Measurements from ENCODE around the gene TMEM129.

The TMEM129 gene

GRCh38 chr4:1721003-1721665, at the start of gene TMEM129, which contains the start of gene TACC3:
TMEM129 (minus strand) TSS chr4:1721323; CDS start chr4:1720837, 486 bp downstream.
TACC3 (plus strand) TSS chr4:1721521; CDS start chr4:1723422, 1,901 bp downstream.
- peak; percentile 95 for DNase-seq

GRCh38 chr4:1770791-1771231, 49.7 kb upstream of the TMEM129 start:
- DNase-seq = no peak

GRCh38 chr4:1770245-1770644, 49.1 kb upstream of the TMEM129 start:
- DNase-seq = no peak

GRCh38 chr4:1769692-1770091, 48.6 kb upstream of the TMEM129 start:
- DNase-seq = no peak

GRCh38 chr4:1768367-1769034, 47.4 kb upstream of the TMEM129 start:
- DNase-seq = no peak

- DNase-seq = peak; percentile 45
Measured at GRCh38 chr4:1767770-1768366, 46.7 kb upstream of the TMEM129 start.

- peak; percentile 31 for DNase-seq
Measured at GRCh38 chr4:1767061-1767769, 46.1 kb upstream of the TMEM129 start.

- DNase-seq = no peak
Measured at GRCh38 chr4:1766106-1767060, 45.3 kb upstream of the TMEM129 start.

GRCh38 chr4:1765409-1766072, 44.4 kb upstream of the TMEM129 start:
- DNase-seq = no peak

- no peak for DNase-seq
Measured at GRCh38 chr4:1764670-1765069, 43.5 kb upstream of the TMEM129 start.

GRCh38 chr4:1763550-1764080, 42.5 kb upstream of the TMEM129 start:
- no peak for DNase-seq

GRCh38 chr4:1763070-1763549, 42.0 kb upstream of the TMEM129 start:
- DNase-seq = no peak

- no peak for DNase-seq
Measured at GRCh38 chr4:1762264-1763010, 41.3 kb upstream of the TMEM129 start.

- no peak for DNase-seq
Measured at GRCh38 chr4:1761130-1761689, 40.1 kb upstream of the TMEM129 start.

- no peak for DNase-seq
Measured at GRCh38 chr4:1760521-1761071, 39.5 kb upstream of the TMEM129 start.

- no peak for DNase-seq
Measured at GRCh38 chr4:1759818-1760223, 38.7 kb upstream of the TMEM129 start.

- DNase-seq = no peak
Measured at GRCh38 chr4:1759170-1759817, 38.2 kb upstream of the TMEM129 start.

GRCh38 chr4:1758306-1759121, 37.4 kb upstream of the TMEM129 start:
- DNase-seq = no peak

Measured in activated T-cell treated with anti-CD3 and anti-CD28 coated beads, Interleukin-2, amount 50 U/mL, for 1 hour (primary cell).